Measurements from ENCODE around the gene ALDH1L1.

ALDH1L1 gene

DNA sequence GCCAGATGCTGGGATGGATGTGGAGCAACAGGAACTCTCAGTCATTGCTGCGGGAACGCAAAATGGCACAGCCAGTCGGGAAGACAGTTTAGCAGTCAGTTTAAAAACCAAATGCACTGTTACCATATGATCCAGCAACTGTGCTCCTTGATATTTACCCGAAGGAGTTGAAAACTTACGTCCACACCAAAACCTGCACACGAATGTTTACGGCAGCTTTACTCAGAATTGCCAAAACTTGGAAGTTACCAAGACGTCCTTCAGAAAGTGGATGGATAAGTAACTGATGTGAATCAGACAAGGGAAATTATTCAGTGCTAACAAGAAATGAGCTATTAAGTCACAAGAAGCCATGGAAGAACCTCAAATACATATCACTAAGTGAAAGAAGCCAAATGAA, 60.4 kb downstream of the ALDH1L1 start (continued):
- TF ChIP-seq, protein P1, sequence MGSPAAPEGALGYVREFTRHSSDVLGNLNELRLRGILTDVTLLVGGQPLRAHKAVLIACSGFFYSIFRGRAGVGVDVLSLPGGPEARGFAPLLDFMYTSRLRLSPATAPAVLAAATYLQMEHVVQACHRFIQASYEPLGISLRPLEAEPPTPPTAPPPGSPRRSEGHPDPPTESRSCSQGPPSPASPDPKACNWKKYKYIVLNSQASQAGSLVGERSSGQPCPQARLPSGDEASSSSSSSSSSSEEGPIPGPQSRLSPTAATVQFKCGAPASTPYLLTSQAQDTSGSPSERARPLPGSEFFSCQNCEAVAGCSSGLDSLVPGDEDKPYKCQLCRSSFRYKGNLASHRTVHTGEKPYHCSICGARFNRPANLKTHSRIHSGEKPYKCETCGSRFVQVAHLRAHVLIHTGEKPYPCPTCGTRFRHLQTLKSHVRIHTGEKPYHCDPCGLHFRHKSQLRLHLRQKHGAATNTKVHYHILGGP (tag by site-specific recombination; IDR thresholded peaks at IDR 0.05) = no peak
- TF ChIP-seq, protein P2, sequence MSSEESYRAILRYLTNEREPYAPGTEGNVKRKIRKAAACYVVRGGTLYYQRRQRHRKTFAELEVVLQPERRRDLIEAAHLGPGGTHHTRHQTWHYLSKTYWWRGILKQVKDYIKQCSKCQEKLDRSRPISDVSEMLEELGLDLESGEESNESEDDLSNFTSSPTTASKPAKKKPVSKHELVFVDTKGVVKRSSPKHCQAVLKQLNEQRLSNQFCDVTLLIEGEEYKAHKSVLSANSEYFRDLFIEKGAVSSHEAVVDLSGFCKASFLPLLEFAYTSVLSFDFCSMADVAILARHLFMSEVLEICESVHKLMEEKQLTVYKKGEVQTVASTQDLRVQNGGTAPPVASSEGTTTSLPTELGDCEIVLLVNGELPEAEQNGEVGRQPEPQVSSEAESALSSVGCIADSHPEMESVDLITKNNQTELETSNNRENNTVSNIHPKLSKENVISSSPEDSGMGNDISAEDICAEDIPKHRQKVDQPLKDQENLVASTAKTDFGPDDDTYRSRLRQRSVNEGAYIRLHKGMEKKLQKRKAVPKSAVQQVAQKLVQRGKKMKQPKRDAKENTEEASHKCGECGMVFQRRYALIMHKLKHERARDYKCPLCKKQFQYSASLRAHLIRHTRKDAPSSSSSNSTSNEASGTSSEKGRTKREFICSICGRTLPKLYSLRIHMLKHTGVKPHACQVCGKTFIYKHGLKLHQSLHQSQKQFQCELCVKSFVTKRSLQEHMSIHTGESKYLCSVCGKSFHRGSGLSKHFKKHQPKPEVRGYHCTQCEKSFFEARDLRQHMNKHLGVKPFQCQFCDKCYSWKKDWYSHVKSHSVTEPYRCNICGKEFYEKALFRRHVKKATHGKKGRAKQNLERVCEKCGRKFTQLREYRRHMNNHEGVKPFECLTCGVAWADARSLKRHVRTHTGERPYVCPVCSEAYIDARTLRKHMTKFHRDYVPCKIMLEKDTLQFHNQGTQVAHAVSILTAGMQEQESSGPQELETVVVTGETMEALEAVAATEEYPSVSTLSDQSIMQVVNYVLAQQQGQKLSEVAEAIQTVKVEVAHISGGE (tag by site-specific recombination; conservative IDR thresholded peaks at IDR 0.05; ENCODE audit: low read depth) = no peak

DNA sequence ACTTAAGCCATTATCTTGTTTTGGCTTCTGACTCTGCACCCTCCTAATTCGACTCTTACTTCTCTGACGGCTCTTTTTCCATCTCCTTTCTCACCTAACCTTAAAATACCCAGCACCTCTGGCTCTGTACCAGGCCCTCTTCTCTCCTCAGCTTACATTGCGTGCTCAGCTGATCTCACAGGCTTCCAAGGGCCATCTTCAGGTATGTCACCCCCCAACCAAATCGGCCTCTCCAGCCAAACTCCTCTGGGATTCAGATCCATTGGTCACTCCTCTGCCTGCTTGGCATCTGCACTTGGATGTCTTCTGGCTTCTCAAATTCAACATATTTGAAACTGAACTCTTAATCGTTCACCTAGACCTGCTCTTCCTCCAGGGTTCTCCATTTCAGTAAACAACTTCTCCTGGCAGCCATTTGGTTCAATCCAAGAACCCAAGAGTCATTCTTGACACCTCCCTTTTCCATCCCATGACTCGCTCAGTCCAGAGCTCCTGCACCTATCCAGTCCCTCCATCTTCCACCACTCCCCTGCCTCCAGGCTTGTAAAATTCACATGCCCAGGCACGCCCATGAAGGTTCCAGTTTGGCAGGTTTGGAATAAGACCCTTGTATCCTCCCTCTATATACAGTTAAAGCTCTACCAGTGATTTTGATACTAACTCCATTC, 61.2 kb downstream of the ALDH1L1 start:
- TF ChIP-seq, protein P3, sequence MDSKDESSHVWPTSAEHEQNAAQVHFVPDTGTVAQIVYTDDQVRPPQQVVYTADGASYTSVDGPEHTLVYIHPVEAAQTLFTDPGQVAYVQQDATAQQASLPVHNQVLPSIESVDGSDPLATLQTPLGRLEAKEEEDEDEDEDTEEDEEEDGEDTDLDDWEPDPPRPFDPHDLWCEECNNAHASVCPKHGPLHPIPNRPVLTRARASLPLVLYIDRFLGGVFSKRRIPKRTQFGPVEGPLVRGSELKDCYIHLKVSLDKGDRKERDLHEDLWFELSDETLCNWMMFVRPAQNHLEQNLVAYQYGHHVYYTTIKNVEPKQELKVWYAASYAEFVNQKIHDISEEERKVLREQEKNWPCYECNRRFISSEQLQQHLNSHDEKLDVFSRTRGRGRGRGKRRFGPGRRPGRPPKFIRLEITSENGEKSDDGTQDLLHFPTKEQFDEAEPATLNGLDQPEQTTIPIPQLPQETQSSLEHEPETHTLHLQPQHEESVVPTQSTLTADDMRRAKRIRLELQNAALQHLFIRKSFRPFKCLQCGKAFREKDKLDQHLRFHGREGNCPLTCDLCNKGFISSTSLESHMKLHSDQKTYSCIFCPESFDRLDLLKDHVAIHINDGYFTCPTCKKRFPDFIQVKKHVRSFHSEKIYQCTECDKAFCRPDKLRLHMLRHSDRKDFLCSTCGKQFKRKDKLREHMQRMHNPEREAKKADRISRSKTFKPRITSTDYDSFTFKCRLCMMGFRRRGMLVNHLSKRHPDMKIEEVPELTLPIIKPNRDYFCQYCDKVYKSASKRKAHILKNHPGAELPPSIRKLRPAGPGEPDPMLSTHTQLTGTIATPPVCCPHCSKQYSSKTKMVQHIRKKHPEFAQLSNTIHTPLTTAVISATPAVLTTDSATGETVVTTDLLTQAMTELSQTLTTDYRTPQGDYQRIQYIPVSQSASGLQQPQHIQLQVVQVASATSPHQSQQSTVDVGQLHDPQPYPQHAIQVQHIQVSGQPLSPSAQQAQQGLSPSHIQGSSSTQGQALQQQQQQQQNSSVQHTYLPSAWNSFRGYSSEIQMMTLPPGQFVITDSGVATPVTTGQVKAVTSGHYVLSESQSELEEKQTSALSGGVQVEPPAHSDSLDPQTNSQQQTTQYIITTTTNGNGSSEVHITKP (tag by site-specific recombination; IDR thresholded peaks at IDR 0.05) = 0 out of 2 replicates have a peak, but pooled peaks have one; percentile 16
- no peak for TF ChIP-seq SP2 (tag by site-specific recombination; IDR thresholded peaks at IDR 0.05)
- Histone ChIP-seq H3K27ac (ENCODE audit: extremely low read depth, low read depth, low read length) (no peak overlapping the region), H3K4me3 (ENCODE audit: low read depth, low read length) (no peak overlapping the region), H3K36me3 (ENCODE audit: control insufficient read depth in 2 of 2, insufficient read depth in 1 of 2, low read length in 2 of 2) (no peaks in the 10 kb centered on the region), H3K9me3 (ENCODE audit: control insufficient read depth, insufficient read depth, low read depth, low read length) (no peaks in the 10 kb centered on the region), H3K4me1 (ENCODE audit: control insufficient read depth, insufficient read depth, low read length) (no peaks in the 10 kb centered on the region)
- CTCF ChIA-PET = no interaction called here
- POLR2A ChIA-PET = no interaction called here

DNA sequence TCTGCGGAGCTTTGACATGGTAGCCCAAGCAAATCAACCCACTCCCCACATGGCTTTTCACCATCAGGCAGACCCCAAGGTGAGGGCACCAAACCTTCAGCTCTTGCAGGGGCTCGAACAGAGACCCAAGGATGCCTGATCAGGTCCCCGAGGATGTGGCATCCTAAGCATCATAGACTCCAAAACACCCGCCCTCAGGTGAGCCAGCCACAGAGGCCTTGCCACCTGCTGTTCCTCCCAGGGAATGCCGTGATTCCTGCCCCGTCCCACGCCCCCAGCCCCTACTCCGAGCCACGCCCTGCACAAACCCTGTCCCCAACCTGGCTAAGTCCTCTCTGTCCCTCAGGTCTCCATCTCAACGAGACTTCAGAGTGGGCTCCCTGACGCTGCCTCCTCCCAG, 61.8 kb downstream of the ALDH1L1 start:
- H3K4me3 ChIP-seq (ENCODE audit: low read depth, low read length) = no peak overlapping the region
- H3K27ac ChIP-seq (ENCODE audit: extremely low read depth, low read depth, low read length) = no peak overlapping the region
- TF ChIP-seq ZIC2 (tag by site-specific recombination; IDR thresholded peaks at IDR 0.05) = no peak
- TF ChIP-seq ZNF19 (tag by site-specific recombination; IDR thresholded peaks at IDR 0.05; ENCODE audit: low read depth) = no peak
- TF ChIP-seq ZNF629 (tag by site-specific recombination; IDR thresholded peaks at IDR 0.05) = no peak
- no peak for TF ChIP-seq GLIS1 (tag by site-specific recombination; IDR thresholded peaks at IDR 0.05)
- TF ChIP-seq KLF9 (tag by site-specific recombination; IDR thresholded peaks at IDR 0.05; ENCODE audit: low read depth) = no peak
- TF ChIP-seq, protein P4, sequence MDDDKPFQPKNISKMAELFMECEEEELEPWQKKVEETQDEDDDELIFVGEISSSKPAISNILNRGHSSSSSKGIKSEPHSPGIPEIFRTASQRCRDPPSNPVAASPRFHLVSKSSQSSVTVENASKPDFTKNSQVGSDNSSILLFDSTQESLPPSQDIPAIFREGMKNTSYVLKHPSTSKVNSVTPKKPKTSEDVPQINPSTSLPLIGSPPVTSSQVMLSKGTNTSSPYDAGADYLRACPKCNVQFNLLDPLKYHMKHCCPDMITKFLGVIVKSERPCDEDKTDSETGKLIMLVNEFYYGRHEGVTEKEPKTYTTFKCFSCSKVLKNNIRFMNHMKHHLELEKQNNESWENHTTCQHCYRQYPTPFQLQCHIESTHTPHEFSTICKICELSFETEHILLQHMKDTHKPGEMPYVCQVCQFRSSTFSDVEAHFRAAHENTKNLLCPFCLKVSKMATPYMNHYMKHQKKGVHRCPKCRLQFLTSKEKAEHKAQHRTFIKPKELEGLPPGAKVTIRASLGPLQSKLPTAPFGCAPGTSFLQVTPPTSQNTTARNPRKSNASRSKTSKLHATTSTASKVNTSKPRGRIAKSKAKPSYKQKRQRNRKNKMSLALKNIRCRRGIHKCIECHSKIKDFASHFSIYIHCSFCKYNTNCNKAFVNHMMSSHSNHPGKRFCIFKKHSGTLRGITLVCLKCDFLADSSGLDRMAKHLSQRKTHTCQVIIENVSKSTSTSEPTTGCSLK (tag by site-specific recombination; IDR thresholded peaks at IDR 0.05) = no peak
- TF ChIP-seq FEZF1 (tag by site-specific recombination; IDR thresholded peaks at IDR 0.05) = no peak
- no peaks in the 10 kb centered on the region for H3K4me1 ChIP-seq (ENCODE audit: control insufficient read depth, insufficient read depth, low read length)
- ChIA-PET POLR2A (no interaction called here), CTCF (no interaction called here)
- no peaks in the 10 kb centered on the region for H3K9me3 ChIP-seq (ENCODE audit: control insufficient read depth, insufficient read depth, low read depth, low read length)
- H3K36me3 ChIP-seq (ENCODE audit: control insufficient read depth in 2 of 2, insufficient read depth in 1 of 2, low read length in 2 of 2) = no peaks in the 10 kb centered on the region
